Left renal cortex interstitium (tissue), 4 donors: ENCODE measurements around the gene TYROBP. TPM values are rescaled to one million over a fixed set of nuclear protein-coding genes. Genes with fewer than 3 reads are reported as not detected.
"Not testable (repeated sequence)": the region's sequence is repeated elsewhere in the genome, so short reads cannot be mapped to it uniquely, and the experiment has no call there.

Experiments used
- DNase-seq, 4 donors: peaks; one replicate each; pipeline ENCODE4 v3.0.0-alpha.2; 2013; ENCODE audit warnings: low read depth in 4 of 4, low spot score in 2 of 4, missing footprints in 1 of 4
- polyA plus RNA-seq, 4 donors: library from polyadenylated mRNA; unstranded; fragments of 120-200 nt; gene quantifications; one replicate each; pipeline ENCODE4 v1.2.1, GENCODE V29; 2013; ENCODE audit not compliant: insufficient read length in 4 of 4

Gene TYROBP
- polyA plus RNA-seq, 4 donors: 8.2 to 13.5 (median 11.1) TPM

DNA sequence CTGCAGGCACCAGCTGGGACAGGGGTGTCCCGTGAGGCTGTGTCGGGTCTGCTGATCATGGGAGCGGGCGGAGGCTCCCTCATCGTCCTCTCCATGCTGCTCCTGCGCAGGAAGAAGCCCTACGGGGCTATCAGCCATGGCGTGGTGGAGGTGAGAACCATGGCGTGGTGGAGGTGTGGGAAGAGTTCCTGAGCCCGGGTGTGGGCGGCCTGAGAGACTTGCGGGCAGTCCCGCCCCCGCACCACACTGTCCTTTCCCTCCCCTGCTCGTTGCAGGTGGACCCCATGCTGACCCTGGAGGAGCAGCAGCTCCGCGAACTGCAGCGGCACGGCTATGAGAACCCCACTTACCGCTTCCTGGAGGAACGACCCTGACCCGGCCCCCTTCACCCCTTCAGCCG lies 29.0 kb downstream of the TYROBP start:
- DNase-seq: no peak

GRCh38 chr19:35874392-35874930 lies 33.6 kb downstream of the TYROBP start:
- DNase-seq: no peak

- DNase-seq: no peak
Measured at GRCh38 chr19:35872180-35872579, 35.9 kb downstream of the TYROBP start.

- DNase-seq: no peak
Measured at GRCh38 chr19:35871611-35872010, 36.5 kb downstream of the TYROBP start.

DNA sequence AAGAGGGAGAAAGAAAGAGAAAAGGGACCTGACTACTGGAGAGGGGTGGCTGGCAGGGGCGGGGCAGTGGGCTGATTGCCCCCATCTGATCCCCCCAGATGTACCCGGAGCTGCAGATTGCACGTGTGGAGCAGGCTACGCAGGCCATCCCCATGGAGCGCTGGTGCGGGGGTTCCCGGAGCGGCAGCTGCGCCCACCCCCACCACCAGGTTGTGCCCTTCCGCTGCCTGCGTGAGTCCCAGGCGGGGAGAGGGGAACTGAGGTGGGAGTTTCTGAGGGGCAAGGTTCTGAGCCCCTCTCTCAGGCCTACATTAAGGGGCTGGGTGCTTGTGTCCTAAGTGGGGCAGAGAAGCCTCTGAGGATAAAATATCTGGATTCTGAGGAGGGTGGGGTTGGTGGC lies 37.3 kb downstream of the TYROBP start:
- no peak for DNase-seq

DNA sequence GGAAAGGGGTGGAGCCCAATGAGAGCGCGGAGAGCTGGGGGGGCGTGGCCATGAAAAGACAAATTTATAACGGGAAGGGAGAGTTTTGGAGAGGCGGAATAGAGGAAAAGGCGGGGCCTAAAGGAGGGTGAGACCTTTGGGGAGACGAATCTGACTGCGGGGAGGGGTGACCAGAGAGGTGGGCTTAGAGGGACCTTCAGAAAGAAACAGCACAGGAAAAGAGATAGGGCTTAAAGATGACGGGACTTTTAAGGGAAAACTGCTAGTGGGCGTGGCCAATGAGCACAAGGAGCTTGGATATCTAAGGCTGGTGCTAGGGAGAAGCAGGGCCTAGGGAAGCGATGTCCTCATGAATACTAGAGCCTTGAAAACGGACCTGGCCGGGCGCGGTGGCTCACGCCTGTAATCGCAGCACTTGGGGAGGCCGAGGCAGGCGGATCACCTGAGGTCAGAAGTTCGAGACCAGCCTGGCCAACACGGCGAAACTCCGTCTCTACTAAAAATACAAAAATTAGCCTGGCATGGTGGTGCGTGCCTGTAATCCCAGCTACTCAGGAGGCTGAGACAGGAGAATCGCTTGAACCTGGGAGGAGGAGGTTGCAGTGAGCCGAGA lies 37.9 kb downstream of the TYROBP start:
- DNase-seq: not testable (repeated sequence)

- DNase-seq: no peak
Measured at GRCh38 chr19:35869327-35870123, 38.6 kb downstream of the TYROBP start.

GRCh38 chr19:35868823-35869326 lies 39.2 kb downstream of the TYROBP start:
- DNase-seq: no peak

GRCh38 chr19:35868172-35868822 lies 39.8 kb downstream of the TYROBP start, which contains the start of gene APLP1:
Gene APLP1, plus strand, starts transcription at chr19:35868574. Its CDS starts 63 bp downstream, at chr19:35868637.
- no peak for DNase-seq

DNA sequence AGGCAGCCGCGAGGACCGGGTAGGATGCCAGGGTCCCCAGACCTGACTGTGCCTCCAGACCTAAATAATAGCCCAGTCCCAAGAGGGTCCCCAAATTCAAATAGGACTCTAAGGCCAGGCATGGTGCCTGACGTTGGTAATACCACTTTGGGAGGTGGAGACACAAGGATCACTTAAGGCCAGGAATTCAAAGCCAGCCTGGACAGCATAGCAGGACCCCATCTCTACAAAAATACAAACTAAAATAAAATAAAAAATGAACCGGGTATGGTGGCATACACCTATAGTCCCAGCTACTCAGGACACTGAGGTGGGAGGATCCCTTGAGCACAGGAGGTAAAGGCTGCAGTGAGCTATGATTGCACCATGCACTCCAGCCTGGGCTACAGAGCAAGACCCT lies 45.1 kb downstream of the TYROBP start:
- no peak for DNase-seq

- DNase-seq: no peak
Measured at GRCh38 chr19:35862528-35862927, 45.6 kb downstream of the TYROBP start.

DNA sequence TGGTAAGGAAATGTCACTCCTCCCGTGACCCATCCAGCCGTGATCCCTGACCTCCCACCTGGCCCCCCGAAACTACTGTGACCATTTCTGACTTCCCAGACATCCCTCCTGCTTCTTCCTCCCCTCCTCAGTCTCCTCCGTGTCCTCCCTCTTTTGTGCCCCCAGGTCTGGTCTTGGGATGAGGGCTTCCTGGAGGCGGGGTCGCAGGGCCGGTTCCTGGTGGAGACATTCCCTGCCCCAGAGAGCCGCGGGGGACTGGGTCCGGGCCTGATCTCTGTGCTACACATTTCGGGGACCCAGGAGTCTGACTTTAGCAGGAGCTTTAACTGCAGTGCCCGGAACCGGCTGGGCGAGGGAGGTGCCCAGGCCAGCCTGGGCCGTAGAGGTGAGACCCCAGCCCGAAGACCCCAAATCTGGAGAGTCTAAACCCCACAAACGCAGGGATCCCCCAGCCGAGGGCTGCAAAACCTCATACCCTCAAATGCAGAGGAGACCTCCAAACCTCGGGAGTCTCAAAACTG lies 46.4 kb downstream of the TYROBP start:
- no peak for DNase-seq

DNA sequence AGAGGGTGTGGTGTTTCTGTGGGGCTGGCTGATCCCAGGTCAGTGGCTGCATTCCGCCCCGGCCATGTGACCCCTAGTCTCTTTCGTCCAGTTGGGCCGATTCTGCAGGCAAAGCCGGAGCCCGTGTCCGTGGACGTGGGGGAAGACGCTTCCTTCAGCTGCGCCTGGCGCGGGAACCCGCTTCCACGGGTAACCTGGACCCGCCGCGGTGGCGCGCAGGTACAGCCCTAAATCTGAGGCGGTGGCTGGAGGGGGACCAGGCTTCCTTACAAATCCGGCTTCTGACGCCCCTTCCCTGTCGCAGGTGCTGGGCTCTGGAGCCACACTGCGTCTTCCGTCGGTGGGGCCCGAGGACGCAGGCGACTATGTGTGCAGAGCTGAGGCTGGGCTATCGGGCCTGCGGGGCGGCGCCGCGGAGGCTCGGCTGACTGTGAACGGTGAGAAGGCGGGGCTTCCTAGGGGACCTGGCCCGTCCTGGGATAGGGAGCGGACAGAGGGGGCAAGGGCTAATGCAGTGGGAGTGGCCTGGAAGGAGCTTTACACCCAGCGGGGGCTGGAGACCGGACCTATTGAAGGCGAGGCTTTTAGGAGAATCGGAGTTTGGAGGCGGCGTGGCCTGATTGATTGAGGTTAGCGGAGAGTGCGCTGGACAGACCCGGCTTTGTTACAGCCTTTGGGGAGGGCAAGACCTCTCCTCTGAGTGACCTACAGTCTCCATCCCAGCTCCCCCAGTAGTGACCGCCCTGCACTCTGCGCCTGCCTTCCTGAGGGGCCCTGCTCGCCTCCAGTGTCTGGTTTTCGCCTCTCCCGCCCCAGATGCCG lies 47.1 kb downstream of the TYROBP start:
- no peak for DNase-seq

GRCh38 chr19:35860436-35860817 lies 47.7 kb downstream of the TYROBP start:
- DNase-seq: no peak

- no peak for DNase-seq
Measured at GRCh38 chr19:35859414-35859813, 48.7 kb downstream of the TYROBP start.

- DNase-seq: no peak
Measured at GRCh38 chr19:35858311-35858710, 49.8 kb downstream of the TYROBP start.

- no peak for DNase-seq
Measured at GRCh38 chr19:35856546-35857149, 51.4 kb downstream of the TYROBP start, which contains the start of gene KIRREL2. Gene KIRREL2, plus strand, starts transcription at chr19:35856911. Its CDS starts 209 bp downstream, at chr19:35857120.
